Fibroblast of lung (primary cell): ENCODE data around the gene MISP. TPM values are rescaled to one million over a fixed set of nuclear protein-coding genes. Genes with fewer than 3 reads are reported as not detected.

Experiments
- DNase-seq, 2 donors: peaks; one replicate each; pipeline versions ENCODE4 v3.0.0 to v3.0.0-alpha.2; 2010; ENCODE audit warnings: low read depth in 2 of 2
- H2AFZ ChIP-seq: 2 replicates; pipeline ENCODE4 v1.5.1; 2012; ENCODE audit warnings: low read length, control low read depth, inconsistent platforms
- H3K27ac ChIP-seq: 2 replicates; pipeline ENCODE4 v1.5.1; 2011; ENCODE audit warnings: low read length, control low read depth; ENCODE audit not compliant: insufficient read depth
- H3K27me3 ChIP-seq: 2 replicates; pipeline ENCODE4 v1.5.1; 2011; ENCODE audit warnings: mild to moderate bottlenecking, low read length; ENCODE audit not compliant: control insufficient read depth, insufficient read depth
- H3K36me3 ChIP-seq: 2 replicates; pipeline ENCODE4 v1.5.1; 2011; ENCODE audit warnings: low read length; ENCODE audit not compliant: control insufficient read depth, insufficient read depth
- H3K4me1 ChIP-seq: 2 replicates; pipeline ENCODE4 v1.5.1; 2011; ENCODE audit warnings: low read length; ENCODE audit not compliant: control insufficient read depth, insufficient read depth; ENCODE audit errors: extremely low read depth
- H3K4me2 ChIP-seq: 2 replicates; pipeline ENCODE4 v1.5.1; 2011; ENCODE audit warnings: low read length, control low read depth; ENCODE audit not compliant: insufficient read depth; ENCODE audit errors: extremely low read depth
- H3K4me3 ChIP-seq, 4 experiments: fragments of 200-600 bp in 1 of 4; sonication (generic) in 1 of 4; replicated peaks in 1 of 4; 2 replicates each; pipeline ENCODE4 v1.5.1; 2011 to 2016; ENCODE audit warnings: low read length in 4 of 4, low read depth in 3 of 4, mild to moderate bottlenecking in 3 of 4, control low read depth in 2 of 4, inconsistent platforms in 1 of 4, mixed read lengths in 1 of 4; ENCODE audit not compliant: insufficient read depth in 1 of 4; ENCODE audit errors: control extremely low read depth in 1 of 4
- H3K79me2 ChIP-seq: 2 replicates; pipeline ENCODE4 v1.5.1; 2012; ENCODE audit warnings: mild to moderate bottlenecking, low read length, inconsistent platforms; ENCODE audit not compliant: control insufficient read depth, insufficient read depth
- H3K9ac ChIP-seq: 2 replicates; pipeline ENCODE4 v1.5.1; 2011; ENCODE audit warnings: mild to moderate bottlenecking, low read length, control low read depth; ENCODE audit not compliant: insufficient read depth
- H3K9me3 ChIP-seq: 2 replicates; pipeline ENCODE4 v1.5.1; 2012; ENCODE audit warnings: low read depth, low read length; ENCODE audit not compliant: control insufficient read depth, insufficient read depth
- H4K20me1 ChIP-seq: 2 replicates; pipeline ENCODE4 v1.5.1; 2011; ENCODE audit warnings: low read length; ENCODE audit not compliant: control insufficient read depth, insufficient read depth; ENCODE audit errors: extremely low read depth
- CTCF ChIP-seq, 2 donors: IDR thresholded peaks in 1 of 2; conservative IDR thresholded peaks in 1 of 2; 1 replicate in 1 of 2; 2 replicates in 1 of 2; pipeline ENCODE4 v1.5.1; 2011 to 2012; ENCODE audit warnings: low read length in 2 of 2, control low read depth in 1 of 2, inconsistent platforms in 1 of 2, low read depth in 1 of 2, mild to moderate bottlenecking in 1 of 2
- EZH2 ChIP-seq: IDR thresholded peaks from 2 replicates; pipeline ENCODE4 v1.5.1; 2012; ENCODE audit warnings: low read length, control low read depth, mild to moderate bottlenecking; ENCODE audit errors: missing control alignments
- polyA plus RNA-seq, 2 donors: library from polyadenylated mRNA; depleted of rRNA in 1 of 2; stranded (reverse) in 1 of 2; unstranded in 1 of 2; fragments of >200 nt; gene quantifications; 2 replicates each; pipeline ENCODE4 v1.2.1, GENCODE V29; 2011 to 2012; ENCODE audit warnings: missing spikeins in 1 of 2
- total RNA-seq: library from RNA; depleted of rRNA; stranded (reverse); fragments of >200 nt; gene quantifications from 2 replicates; pipeline ENCODE4 v1.2.1, GENCODE V29; 2014

The MISP gene
- total and polyA plus RNA-seq, 2 donors (not counting 1 experiment from before 2014, with no cell fraction given), result not detected

GRCh38 chr19:718991-719512, 31.9 kb upstream of the MISP start:
- TF ChIP-seq CTCF (conservative IDR thresholded peaks at IDR 0.05 in 1 of 2, IDR thresholded peaks at IDR 0.05 in 1 of 2; ENCODE audit: low read depth in 1 of 2, low read length in 2 of 2) (no peak), EZH2 (no peak)
- Histone ChIP-seq H3K9me3 (no peaks in the 10 kb centered on the region), H3K36me3 (no peaks in the 10 kb centered on the region), H2AFZ (no peak overlapping the region), H3K79me2 (no peaks in the 10 kb centered on the region), H4K20me1 (no peaks in the 10 kb centered on the region), H3K9ac (no peak overlapping the region), H3K27me3 (no peaks in the 10 kb centered on the region), H3K4me1 (no peaks in the 10 kb centered on the region), H3K4me3 (no peak overlapping the region), H3K27ac (no peak overlapping the region), H3K4me2 (no peak overlapping the region)
- DNase-seq, result peak in 1 of 2 donors; percentile 79

DNA sequence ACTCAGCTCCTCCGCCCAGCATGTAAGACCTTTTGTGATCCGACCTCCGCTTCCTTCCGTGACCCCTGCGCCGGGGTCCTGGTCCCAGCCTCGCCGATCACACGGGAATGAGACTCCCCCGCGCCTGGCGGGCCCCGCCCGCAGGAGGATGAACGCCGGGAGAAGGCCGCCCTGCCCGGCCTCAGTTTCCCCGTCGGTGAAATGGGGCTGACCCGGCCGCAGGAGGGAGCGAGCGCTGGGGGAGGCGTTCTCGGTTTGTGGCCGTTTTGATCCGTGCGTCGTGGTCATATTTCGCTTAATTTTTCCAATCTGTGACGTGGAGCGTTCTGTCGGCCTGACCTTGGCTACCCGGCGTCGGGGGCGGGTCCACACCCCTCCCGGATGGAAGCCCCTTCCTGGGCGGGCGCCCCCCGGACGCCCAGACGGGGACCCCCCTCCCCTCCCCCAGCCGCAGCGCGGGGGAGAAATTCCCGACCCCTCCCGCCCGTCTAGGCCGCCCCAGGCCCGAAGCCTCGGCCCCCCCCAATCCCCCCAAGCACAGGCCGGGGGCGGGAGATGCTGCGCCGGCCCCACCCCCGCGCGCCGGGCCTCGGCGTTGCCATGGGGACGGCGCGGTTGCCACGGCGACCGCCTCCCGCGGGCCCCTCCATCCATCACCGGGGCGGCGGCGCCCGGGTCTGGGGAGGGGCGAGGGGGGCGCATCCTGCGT, 31.1 kb upstream of the MISP start:
- TF ChIP-seq CTCF (conservative IDR thresholded peaks at IDR 0.05 in 1 of 2, IDR thresholded peaks at IDR 0.05 in 1 of 2; ENCODE audit: low read depth in 1 of 2, low read length in 2 of 2), result no peak
- TF ChIP-seq EZH2, result no peak
- Histone ChIP-seq H3K4me2 (no peak overlapping the region), H3K27me3 (no peaks in the 10 kb centered on the region), H4K20me1 (no peaks in the 10 kb centered on the region), H3K27ac (no peak overlapping the region), H3K79me2 (no peaks in the 10 kb centered on the region), H3K4me1 (no peaks in the 10 kb centered on the region), H3K9me3 (no peaks in the 10 kb centered on the region), H3K36me3 (no peaks in the 10 kb centered on the region), H3K9ac (no peak overlapping the region), H3K4me3 (no peak overlapping the region), H2AFZ (no peak overlapping the region)
- DNase-seq, result no peak

DNA sequence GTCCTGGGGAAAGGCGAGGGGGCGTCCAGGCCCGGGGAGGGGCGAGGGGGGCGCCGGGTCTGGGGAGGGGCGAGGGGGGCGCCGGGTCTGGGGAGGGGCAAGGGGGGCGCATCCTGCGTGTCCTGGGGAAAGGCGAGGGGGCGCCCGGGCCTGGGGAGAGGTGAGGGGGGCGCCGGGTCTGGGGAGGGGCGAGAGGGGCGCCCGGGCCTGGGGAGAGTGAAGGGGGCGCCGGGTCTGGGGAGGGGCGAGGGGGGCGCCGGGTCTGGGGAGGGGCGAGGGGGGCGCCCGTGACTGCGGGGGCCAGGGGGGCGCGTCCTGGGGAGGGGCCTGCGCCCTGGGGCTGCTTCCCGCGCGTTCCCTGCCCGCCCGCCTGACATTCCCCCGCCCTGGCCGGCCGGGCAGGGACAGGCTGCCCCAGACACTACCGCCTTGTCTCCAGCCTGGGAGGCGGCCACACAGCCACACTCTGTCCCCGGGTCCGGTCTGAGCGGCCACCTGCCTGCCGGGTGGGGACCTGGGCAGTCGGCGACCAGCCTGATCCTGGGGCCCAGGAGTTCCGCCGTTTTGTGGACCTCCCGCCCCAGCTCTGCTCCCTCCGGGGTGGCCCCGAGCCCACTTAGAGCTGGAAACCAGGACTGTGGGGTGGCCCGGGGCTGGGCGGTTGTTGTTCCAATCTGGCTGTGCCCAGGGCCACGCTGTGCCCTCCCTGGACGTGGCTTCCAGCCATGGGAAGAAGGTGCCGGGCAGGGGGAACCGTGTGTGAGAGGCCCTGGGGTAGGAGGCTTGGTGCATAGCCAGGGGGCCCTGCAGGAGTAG, 30.4 kb upstream of the MISP start:
- H3K4me2 ChIP-seq, result no peak overlapping the region
- no peaks in the 10 kb centered on the region for H3K9me3 ChIP-seq
- no peaks in the 10 kb centered on the region for H3K79me2 ChIP-seq
- no peak overlapping the region for H3K9ac ChIP-seq
- DNase-seq, result no peak
- H3K4me1 ChIP-seq, result no peaks in the 10 kb centered on the region
- H4K20me1 ChIP-seq, result no peaks in the 10 kb centered on the region
- no peak for TF ChIP-seq CTCF (conservative IDR thresholded peaks at IDR 0.05 in 1 of 2, IDR thresholded peaks at IDR 0.05 in 1 of 2; ENCODE audit: low read depth in 1 of 2, low read length in 2 of 2)
- TF ChIP-seq EZH2, result no peak
- no peak overlapping the region for H3K27ac ChIP-seq
- H3K27me3 ChIP-seq, result no peaks in the 10 kb centered on the region
- no peak overlapping the region for H3K4me3 ChIP-seq
- H3K36me3 ChIP-seq, result no peaks in the 10 kb centered on the region
- H2AFZ ChIP-seq, result no peak overlapping the region
